SJSA1 (cell line): Measurements from ENCODE around the gene KCNG1. TPM values are rescaled to one million over a fixed set of nuclear protein-coding genes. Genes with fewer than 3 reads are reported as not detected.
"Not testable (repeated sequence)": the region's sequence is repeated elsewhere in the genome, so short reads cannot be mapped to it uniquely, and the experiment has no call there.

Source experiments
- DNase-seq, 2 experiments: peaks; one replicate each; pipeline ENCODE4 v3.0.0-alpha.2; 2015 to 2020; ENCODE audit warnings: low spot score in 2 of 2, low read depth in 1 of 2
- H3K27ac ChIP-seq: fragments of 250-450 bp; sonication (Bioruptor Pico); 2 replicates; pipeline ENCODE4 v1.5.1; 2020; ENCODE audit warnings: mild to moderate bottlenecking, moderate library complexity
- H3K27me3 ChIP-seq: fragments of 250-450 bp; sonication (Bioruptor Pico); replicated peaks from 2 replicates; pipeline ENCODE4 v1.5.1; 2020; ENCODE audit warnings: mild to moderate bottlenecking, moderate library complexity
- H3K36me3 ChIP-seq: fragments of 250-450 bp; sonication (Bioruptor Pico); 2 replicates; pipeline ENCODE4 v1.5.1; 2020; ENCODE audit warnings: mild to moderate bottlenecking
- H3K4me1 ChIP-seq: fragments of 250-450 bp; sonication (Bioruptor Pico); replicated peaks from 2 replicates; pipeline ENCODE4 v1.6.1; 2021; ENCODE audit warnings: mild to moderate bottlenecking
- H3K4me3 ChIP-seq: fragments of 250-450 bp; sonication (Bioruptor Pico); 2 replicates; pipeline ENCODE4 v1.5.1; 2020; ENCODE audit warnings: mild to moderate bottlenecking
- H3K9me3 ChIP-seq: fragments of 250-450 bp; sonication (Bioruptor Pico); replicated peaks from 2 replicates; pipeline ENCODE4 v1.5.1; 2020; ENCODE audit warnings: mild to moderate bottlenecking
- total RNA-seq: library from RNA; depleted of rRNA; stranded (reverse); fragments of >200 nt; shearing (Covaris generic); gene quantifications from 2 replicates; pipeline ENCODE4 v1.2.3, GENCODE V29; 2014

KCNG1 gene
- total RNA-seq, 1 experiment from 2014 or later: 31.0 TPM

DNA sequence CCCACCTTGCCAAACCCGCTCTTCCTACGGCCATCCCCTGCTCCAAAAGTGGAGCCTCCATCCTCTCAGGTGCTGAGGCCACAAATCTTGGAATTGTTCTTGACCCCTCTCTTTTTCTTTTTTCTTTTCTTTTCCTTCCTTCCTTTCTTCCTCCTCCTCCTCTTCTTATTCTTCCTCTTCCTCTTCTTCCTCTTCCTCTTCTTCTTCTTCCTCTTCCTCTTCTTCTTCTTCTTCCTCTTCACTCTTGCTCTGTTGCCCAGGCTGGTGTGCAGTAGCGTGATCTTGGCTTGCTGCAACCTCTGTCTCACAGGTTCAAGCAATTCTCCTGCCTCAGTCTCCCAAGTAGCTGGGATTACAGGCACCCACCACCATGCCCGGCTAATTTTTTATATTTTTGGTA lies 44.4 kb downstream of the KCNG1 start:
- H3K27me3 ChIP-seq, DNase-seq, H3K27ac ChIP-seq, H3K9me3 ChIP-seq, H3K4me3 ChIP-seq, H3K36me3 ChIP-seq: not testable (repeated sequence)
- H3K4me1 ChIP-seq: peaks cover 29% of the 10 kb centered on the region

DNA sequence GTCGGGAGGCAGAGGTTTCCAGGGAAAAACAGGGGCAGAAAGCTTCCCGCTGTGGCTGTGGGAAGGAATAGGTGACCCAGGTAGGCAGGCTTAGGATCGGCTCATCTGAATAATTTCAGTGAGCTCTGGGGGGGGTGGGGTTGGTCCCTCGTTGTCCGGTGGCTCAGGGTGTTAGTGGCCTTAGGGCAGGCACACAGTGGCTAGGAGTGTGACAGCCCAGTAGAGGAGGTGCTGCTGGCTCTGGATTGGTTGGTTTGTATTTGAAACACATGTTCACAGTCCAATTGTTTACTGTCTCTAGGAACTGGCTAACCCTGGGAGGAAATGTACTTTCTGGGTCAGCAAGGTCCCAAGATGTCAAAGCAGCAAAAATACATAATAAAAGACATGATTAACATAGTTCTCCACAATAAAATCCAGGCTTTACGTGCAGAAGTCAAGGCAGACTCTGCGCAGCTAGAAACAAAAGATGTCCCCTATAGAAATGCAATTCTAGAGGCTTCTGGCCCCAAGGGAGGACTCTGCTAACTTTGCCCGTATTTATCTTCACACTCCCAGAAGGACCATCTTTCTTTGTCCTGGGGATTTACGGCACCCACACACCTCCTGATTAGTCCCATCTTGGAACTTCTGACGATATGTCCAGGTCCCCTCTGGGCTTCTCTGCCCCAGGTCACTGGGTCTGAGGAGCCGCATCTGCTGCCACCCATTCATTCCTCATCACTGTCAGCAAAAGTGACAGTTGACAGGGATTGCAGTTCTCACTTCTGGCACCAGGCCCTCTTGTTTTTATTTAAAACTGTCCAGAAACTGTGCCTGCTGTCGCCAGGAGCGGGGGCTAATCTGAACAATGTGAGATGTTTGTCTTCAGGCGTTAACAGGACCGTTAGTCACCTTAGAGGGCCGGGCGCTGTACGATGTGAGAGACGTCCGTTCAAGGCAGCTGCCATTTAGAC lies 45.6 kb downstream of the KCNG1 start:
- Histone ChIP-seq H3K4me1 (peaks cover 27% of the 10 kb centered on the region), H3K27me3 (no peaks in the 10 kb centered on the region), H3K9me3 (no peaks in the 10 kb centered on the region), H3K36me3 (no peaks in the 10 kb centered on the region), H3K4me3 (no peak overlapping the region), H3K27ac (no peak overlapping the region)
- DNase-seq: no peak

DNA sequence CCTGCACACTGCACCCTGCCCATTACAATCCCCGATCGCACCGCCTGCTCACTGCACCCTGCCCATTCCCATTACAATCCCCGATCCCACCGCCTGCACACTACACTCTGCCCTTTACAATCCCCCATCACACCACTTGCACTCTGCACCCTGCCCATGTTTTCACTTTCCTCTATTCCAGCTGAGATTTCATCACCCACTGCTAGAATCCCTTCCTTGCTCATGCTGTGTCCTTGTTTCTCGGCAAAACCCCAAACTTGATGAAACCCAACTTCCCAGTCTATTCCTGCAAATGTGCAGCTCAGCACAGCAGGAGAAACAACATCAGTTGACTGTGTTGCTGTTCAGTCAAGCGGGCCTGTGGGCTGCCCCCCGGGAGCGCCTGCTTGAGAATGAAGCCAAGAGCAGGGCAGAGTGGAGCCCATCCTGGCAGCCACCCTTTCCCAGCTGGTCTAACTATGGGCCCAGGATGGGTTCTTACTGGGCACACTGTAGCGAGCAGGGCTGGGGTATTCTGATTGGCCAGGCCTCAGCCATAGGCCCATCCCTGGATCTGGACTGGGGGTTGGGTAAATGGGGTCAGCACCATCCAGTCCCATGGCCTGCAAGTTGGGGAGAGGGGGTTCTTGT lies 47.1 kb downstream of the KCNG1 start:
- H3K27ac ChIP-seq: no peak overlapping the region
- no peaks in the 10 kb centered on the region for H3K36me3 ChIP-seq
- no peak overlapping the region for H3K4me3 ChIP-seq
- DNase-seq: no peak
- H3K9me3 ChIP-seq: no peaks in the 10 kb centered on the region
- H3K4me1 ChIP-seq: peaks cover 14% of the 10 kb centered on the region
- no peaks in the 10 kb centered on the region for H3K27me3 ChIP-seq

DNA sequence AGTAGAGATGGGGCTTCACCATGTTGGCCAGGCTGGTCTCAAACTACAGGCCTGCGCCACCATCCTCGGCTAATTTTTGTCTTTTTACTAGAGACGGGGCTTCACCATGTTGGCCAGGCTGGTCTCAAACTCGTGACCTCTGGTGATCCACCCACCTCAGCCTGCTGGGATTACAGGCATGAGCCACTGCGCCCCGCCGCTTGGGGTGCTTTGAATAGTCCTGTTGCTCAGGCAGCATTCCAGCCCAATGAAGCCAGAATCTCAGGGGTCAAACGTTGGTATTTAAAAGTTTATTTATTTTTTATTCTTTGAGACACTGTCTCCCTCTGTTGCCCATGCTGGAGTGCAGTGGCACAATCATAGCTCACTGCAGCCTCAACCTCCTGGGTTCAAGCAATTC lies 53.0 kb downstream of the KCNG1 start:
- Histone ChIP-seq H3K27me3 (no peaks in the 10 kb centered on the region), H3K4me1 (no peaks in the 10 kb centered on the region), H3K4me3 (no peak overlapping the region), H3K9me3 (no peaks in the 10 kb centered on the region), H3K27ac (no peak overlapping the region), H3K36me3 (no peaks in the 10 kb centered on the region)
- peak in 1 of 2 experiments; percentile 15 for DNase-seq

DNA sequence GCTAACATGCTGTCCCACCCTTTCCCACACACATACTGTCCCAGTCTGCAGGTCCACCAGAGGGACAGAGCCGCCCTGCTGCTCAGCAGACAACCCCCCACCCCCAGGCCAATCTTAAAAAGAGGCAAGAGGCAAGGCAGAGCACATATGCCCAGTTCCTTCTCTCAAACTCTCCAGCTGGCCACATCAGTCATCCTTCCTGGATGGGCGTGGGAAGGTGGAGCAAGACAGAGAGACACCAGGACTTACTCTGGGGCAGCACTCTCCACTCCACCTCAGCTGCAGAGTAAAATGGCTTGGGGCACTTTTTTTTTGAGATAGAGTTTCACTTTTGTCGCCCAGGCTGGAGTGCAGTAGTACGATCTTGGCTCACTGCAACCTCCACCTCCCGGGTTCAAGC lies 53.5 kb downstream of the KCNG1 start:
- no peak for DNase-seq
- Histone ChIP-seq H3K9me3 (no peaks in the 10 kb centered on the region), H3K36me3 (no peaks in the 10 kb centered on the region), H3K27me3 (no peaks in the 10 kb centered on the region), H3K4me3 (no peak overlapping the region), H3K4me1 (no peaks in the 10 kb centered on the region), H3K27ac (no peak overlapping the region)

DNA sequence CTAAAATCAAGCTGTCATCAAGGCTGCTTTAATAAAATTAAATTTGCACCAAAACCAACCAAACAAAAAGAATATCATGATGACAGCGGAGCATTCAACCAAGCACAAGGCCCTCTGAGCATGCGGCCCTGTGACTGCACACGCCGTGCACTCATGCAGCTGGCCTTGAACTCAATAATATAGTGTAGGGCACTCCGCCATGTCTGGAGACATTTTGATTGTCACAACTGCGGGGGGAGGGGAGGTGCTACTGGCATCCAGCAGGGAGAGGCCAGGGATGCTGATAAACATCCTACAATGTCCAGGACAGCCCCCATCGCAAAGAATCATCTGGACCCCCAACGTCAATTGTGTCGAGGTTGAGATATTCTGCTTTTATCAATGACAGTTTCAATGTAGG lies 54.6 kb downstream of the KCNG1 start:
- no peaks in the 10 kb centered on the region for H3K27me3 ChIP-seq
- no peaks in the 10 kb centered on the region for H3K36me3 ChIP-seq
- no peaks in the 10 kb centered on the region for H3K9me3 ChIP-seq
- no peaks in the 10 kb centered on the region for H3K4me1 ChIP-seq
- H3K4me3 ChIP-seq: no peak overlapping the region
- DNase-seq: no peak
- H3K27ac ChIP-seq: no peak overlapping the region

DNA sequence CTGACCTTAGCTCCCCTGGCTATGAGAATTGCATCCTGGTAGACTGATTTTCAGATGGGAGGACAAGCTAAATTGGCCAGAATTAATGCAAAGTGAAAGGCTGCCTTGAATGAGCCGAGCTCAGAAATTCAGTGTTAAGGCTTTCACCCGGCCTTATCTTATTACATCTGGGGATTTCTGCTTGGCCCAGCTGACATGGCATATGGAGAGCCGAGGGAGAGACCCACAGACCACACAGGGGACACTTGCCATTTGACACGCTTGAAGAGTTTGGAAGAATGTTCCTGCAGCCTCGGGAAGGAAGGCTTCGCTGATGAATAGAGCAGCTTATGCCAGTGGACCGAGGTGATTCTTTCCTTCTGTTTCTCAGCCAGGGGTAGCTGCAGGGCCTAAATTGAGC lies 55.3 kb downstream of the KCNG1 start:
- Histone ChIP-seq H3K4me1 (no peaks in the 10 kb centered on the region), H3K27me3 (no peaks in the 10 kb centered on the region), H3K4me3 (no peak overlapping the region), H3K9me3 (no peaks in the 10 kb centered on the region), H3K27ac (no peak overlapping the region), H3K36me3 (no peaks in the 10 kb centered on the region)
- DNase-seq: no peak

DNA sequence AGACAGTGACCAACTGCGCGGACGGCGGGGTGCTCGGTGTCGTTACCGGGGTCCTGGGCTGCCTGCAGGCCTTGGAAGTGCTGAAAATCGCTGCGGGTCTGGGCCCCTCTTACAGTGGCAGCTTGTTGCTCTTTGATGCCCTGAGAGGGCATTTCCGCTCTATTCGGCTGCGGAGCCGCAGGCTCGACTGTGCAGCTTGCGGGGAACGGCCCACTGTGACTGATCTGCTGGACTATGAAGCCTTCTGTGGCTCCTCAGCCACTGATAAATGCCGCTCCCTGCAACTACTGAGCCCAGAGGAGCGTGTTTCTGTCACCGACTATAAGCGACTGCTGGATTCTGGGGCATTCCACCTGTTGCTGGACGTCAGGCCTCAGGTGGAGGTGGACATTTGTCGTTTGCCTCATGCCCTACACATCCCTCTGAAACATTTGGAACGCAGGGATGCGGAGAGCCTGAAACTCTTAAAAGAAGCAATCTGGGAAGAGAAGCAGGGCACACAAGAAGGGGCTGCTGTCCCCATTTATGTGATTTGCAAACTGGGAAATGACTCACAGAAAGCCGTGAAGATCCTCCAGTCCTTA lies 63.3 kb downstream of the KCNG1 start:
- Histone ChIP-seq H3K27ac (no peak overlapping the region; the same call in 1 of the 2 replicates), H3K4me3 (peak overlapping the region; percentile 75), H3K9me3 (no peaks in the 10 kb centered on the region), H3K36me3 (peaks cover 25% of the 10 kb centered on the region), H3K27me3 (no peaks in the 10 kb centered on the region), H3K4me1 (peaks cover 14% of the 10 kb centered on the region)
- no peak for DNase-seq

DNA sequence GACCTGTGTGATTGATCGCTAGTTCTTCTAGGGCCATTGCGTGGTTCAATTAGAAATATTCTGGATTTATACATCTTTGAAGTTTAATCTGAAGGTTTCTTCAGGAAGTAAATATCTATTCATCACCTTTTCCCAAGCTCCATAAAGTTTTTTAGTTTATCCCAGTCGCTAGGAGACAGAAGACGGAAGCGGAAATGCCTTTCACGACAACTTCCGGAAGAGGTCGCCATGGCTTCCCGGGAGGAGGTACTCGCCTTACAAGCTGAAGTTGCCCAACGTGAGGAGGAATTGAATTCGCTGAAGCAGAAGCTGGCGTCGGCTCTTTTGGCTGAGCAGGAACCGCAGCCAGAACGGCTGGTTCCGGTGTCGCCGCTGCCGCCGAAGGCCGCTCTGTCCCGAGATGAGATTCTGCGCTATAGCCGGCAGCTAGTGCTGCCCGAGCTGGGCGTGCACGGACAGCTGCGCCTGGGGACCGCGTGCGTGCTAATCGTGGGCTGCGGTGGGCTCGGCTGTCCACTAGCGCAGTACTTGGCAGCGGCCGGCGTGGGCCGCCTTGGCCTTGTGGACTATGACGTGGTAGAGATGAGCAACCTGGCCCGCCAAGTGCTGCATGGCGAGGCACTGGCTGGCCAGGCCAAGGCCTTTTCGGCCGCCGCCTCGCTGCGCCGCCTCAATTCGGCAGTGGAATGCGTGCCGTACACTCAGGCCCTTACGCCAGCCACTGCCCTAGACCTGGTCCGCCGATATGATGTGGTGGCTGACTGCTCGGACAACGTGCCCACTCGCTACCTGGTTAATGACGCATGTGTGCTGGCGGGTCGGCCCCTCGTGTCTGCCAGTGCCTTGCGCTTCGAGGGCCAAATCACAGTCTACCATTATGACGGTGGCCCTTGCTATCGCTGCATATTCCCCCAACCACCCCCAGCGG lies 64.0 kb downstream of the KCNG1 start, which contains the start of gene MOCS3:
TSS of gene MOCS3 (plus strand) at position 204 of the 928 bp plus-strand sequence. CDS start at position 229, 25 bp downstream.
- Histone ChIP-seq H3K9me3 (no peaks in the 10 kb centered on the region), H3K27ac (peak within 1 kb of the TSS; percentile 99), H3K4me1 (peaks cover 14% of the 10 kb centered on the region), H3K36me3 (peaks cover 33% of the 10 kb centered on the region), H3K27me3 (no peaks in the 10 kb centered on the region), H3K4me3 (peak within 1 kb of the TSS; percentile 75)
- peak; percentile 86 to 96 for DNase-seq

DNA sequence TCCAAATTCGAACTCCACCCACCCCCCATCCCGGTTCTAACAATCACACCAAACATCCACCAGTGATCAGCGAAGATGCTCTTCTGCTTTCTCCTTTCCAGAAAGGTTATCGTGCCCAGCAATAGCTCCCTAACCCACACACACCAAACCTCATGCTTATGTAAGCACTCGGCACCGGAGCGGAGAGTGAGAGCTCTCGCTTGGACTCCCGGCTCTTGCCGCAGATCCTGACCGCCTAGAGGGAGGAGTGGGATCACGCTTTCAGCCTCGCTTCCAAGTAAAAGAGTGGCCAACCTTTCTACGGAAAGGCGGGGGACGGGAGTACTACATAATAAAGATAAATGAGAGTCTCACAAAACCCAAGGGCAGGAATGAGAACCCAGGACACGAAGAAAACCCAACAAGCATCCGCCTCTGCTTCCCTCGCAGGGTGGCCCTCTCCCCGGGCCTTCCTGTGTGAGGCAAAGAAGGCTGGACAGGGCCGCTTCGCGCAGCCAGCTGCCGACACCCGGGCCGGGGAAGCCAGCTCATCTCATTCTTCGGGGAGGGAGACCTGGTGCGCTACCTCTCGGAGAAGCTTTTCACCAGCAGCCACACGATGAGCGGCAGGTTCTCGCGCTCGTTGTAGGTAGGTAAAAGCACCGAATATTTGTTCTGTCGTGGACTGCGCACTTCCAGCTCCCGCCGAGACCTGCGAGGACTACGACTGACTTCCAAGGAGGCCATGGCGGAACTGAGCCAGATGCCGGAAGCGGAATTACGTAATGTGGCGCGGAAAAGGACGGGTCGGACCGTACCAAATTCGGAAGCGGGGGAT lies 64.9 kb downstream of the KCNG1 start, which contains the start of gene DPM1:
TSS of gene DPM1 (minus strand) at position 735 of the 817 bp plus-strand sequence. CDS start at position 726, 9 bp downstream.
- Histone ChIP-seq H3K27me3 (no peaks in the 10 kb centered on the region), H3K4me3 (peak within 1 kb of the TSS; percentile 75), H3K27ac (peak within 1 kb of the TSS; percentile 99), H3K36me3 (peaks cover 41% of the 10 kb centered on the region), H3K9me3 (no peaks in the 10 kb centered on the region), H3K4me1 (peaks cover 14% of the 10 kb centered on the region)
- peak; percentile 87 to 96 for DNase-seq

DNA sequence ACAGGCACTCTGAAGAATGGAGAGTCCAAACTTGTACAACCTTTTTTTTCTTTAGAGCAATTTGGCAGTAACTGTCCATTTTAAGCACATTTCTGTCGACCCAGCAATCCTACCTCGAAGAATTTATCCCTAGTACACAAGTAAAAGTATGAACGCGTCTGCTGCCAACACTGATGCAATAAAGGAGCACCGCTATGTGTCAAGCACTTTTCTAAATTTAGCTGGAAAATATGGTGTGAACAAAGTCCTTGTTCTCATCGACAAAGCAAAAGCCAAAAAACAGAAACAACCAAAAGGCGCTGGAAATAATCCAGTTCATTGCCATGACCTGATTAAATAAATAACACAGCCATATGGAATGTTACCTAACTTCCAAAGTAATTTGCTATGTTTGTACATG lies 65.6 kb downstream of the KCNG1 start:
- Histone ChIP-seq H3K27ac (peak overlapping the region; percentile 99; the same call in 1 of the 2 replicates), H3K9me3 (no peaks in the 10 kb centered on the region), H3K4me1 (peaks cover 14% of the 10 kb centered on the region), H3K27me3 (no peaks in the 10 kb centered on the region), H3K36me3 (peaks cover 48% of the 10 kb centered on the region), H3K4me3 (peak overlapping the region; percentile 75)
- no peak for DNase-seq

DNA sequence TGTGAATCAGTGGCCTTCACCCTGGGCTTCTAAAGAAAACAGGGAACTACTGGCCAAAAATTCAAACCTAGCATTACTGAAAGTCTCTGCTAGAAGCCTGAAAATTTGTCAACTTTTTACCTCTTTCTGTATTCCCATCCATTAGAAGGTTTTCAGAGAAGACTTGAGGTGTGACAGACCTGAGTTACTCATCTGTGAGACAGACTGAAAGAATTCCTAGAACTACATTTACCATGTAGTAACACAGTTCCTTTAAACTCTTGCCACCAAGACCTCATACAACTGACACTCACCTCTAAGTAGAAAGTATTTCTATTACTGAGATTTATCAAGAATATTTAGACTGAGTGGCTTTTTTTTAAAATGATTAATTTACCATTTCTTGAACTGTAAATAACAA lies 69.1 kb downstream of the KCNG1 start:
- peaks cover 5% of the 10 kb centered on the region for H3K4me1 ChIP-seq
- H3K27me3 ChIP-seq: no peaks in the 10 kb centered on the region
- no peak for DNase-seq
- no peak overlapping the region for H3K4me3 ChIP-seq
- H3K9me3 ChIP-seq: no peaks in the 10 kb centered on the region
- peaks cover 72% of the 10 kb centered on the region for H3K36me3 ChIP-seq
- H3K27ac ChIP-seq: no peak overlapping the region
